DND-41 (cell line): ENCODE results near the gene NPM1.

Source experiments
- ATAC-seq: fragments of 200-7000 bp; cut with Tn5 transposase; 3 replicates; pipeline ENCODE4 v1.9.1; 2021; ENCODE audit warnings: low read depth; ENCODE audit not compliant: insufficient read depth
- DNase-seq: peaks from one replicate; pipeline ENCODE4 v3.0.0-alpha.2; 2020
- H2AFZ ChIP-seq: 2 replicates; pipeline ENCODE4 v1.6.0; 2012; ENCODE audit warnings: low read depth, low read length
- H3K27ac ChIP-seq: 2 replicates; pipeline ENCODE4 v1.5.1; 2012; ENCODE audit warnings: low read length, inconsistent platforms
- H3K27me3 ChIP-seq: fragments of 200-600 bp; sonication (generic); 2 replicates; pipeline ENCODE4 v1.6.0; 2012; ENCODE audit warnings: low read length, mild to moderate bottlenecking, inconsistent platforms; ENCODE audit not compliant: insufficient read depth, poor library complexity
- H3K36me3 ChIP-seq: 2 replicates; pipeline ENCODE4 v1.5.1; 2012; ENCODE audit warnings: low read length, inconsistent platforms; ENCODE audit not compliant: insufficient read depth
- H3K4me1 ChIP-seq: 2 replicates; pipeline ENCODE4 v1.5.1; 2012; ENCODE audit warnings: mild to moderate bottlenecking, low read length; ENCODE audit not compliant: insufficient read depth
- H3K4me2 ChIP-seq: 2 replicates; pipeline ENCODE4 v1.6.0; 2012; ENCODE audit warnings: mild to moderate bottlenecking, moderate library complexity, low read length, inconsistent platforms; ENCODE audit not compliant: insufficient read depth
- H3K4me3 ChIP-seq, 2 experiments: fragments of 200-600 bp in 1 of 2; shearing (Covaris generic) in 1 of 2; 2 replicates each; pipeline ENCODE4 v1.5.1; 2012 to 2016; ENCODE audit warnings: inconsistent platforms in 2 of 2, low read length in 2 of 2, mild to moderate bottlenecking in 2 of 2, low read depth in 1 of 2, moderate library complexity in 1 of 2
- H3K79me2 ChIP-seq: 2 replicates; pipeline ENCODE4 v1.6.0; 2012; ENCODE audit warnings: low read length, inconsistent platforms; ENCODE audit not compliant: insufficient read depth
- H3K9ac ChIP-seq: 2 replicates; pipeline ENCODE4 v1.6.0; 2012; ENCODE audit warnings: low read depth, mild to moderate bottlenecking, inconsistent platforms, low read length, moderate library complexity
- H3K9me3 ChIP-seq: 2 replicates; pipeline ENCODE4 v1.5.1; 2012; ENCODE audit warnings: low read length, moderate library complexity, mild to moderate bottlenecking, inconsistent platforms; ENCODE audit not compliant: insufficient read depth, severe bottlenecking
- H4K20me1 ChIP-seq: 2 replicates; pipeline ENCODE4 v1.6.0; 2012; ENCODE audit warnings: low read length; ENCODE audit not compliant: insufficient read depth
- EZH2 ChIP-seq: IDR thresholded peaks from 3 replicates; pipeline ENCODE4 v1.6.1; 2012; ENCODE audit warnings: borderline replicate concordance, low read depth, mild to moderate bottlenecking, moderate library complexity, low read length, inconsistent platforms; ENCODE audit not compliant: severe bottlenecking
- TF ChIP-seq, protein P1 (sequence below): IDR thresholded peaks from 2 replicates; pipeline ENCODE4 v1.5.1; 2012; ENCODE audit warnings: borderline replicate concordance, low read length, moderate library complexity, mild to moderate bottlenecking; ENCODE audit not compliant: poor library complexity, severe bottlenecking; ENCODE audit errors: extremely low read depth

NPM1 gene

DNA sequence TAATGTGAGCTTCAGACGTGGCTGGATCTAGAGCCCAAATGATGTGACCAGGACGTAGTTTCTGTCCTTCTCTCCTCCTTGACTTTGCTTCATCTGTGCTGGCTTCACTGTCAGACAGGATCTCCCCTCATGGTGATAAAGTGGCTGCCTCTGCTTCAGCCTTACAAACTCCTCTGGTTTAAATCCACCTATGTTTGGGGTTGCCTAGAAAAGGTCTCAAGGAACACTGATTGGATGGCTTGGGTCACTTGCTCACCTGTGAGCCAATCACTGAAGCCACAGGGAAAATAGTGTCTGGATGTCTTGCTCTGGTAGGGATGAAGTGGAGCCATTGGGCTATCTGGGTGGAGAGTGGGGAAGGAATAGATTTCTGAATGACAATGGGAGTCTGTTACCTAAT is 67.9 kb downstream of the NPM1 start:
- TF ChIP-seq, protein P1, sequence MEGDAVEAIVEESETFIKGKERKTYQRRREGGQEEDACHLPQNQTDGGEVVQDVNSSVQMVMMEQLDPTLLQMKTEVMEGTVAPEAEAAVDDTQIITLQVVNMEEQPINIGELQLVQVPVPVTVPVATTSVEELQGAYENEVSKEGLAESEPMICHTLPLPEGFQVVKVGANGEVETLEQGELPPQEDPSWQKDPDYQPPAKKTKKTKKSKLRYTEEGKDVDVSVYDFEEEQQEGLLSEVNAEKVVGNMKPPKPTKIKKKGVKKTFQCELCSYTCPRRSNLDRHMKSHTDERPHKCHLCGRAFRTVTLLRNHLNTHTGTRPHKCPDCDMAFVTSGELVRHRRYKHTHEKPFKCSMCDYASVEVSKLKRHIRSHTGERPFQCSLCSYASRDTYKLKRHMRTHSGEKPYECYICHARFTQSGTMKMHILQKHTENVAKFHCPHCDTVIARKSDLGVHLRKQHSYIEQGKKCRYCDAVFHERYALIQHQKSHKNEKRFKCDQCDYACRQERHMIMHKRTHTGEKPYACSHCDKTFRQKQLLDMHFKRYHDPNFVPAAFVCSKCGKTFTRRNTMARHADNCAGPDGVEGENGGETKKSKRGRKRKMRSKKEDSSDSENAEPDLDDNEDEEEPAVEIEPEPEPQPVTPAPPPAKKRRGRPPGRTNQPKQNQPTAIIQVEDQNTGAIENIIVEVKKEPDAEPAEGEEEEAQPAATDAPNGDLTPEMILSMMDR = no peak
- TF ChIP-seq EZH2 = no peak
- Histone ChIP-seq H3K9me3 (no peaks in the 10 kb centered on the region), H4K20me1 (no peaks in the 10 kb centered on the region; the same call in 1 of the 2 replicates), H3K79me2 (no peaks in the 10 kb centered on the region), H3K4me2 (no peak overlapping the region), H2AFZ (no peak overlapping the region), H3K36me3 (no peaks in the 10 kb centered on the region), H3K27ac (no peak overlapping the region), H3K27me3 (no peaks in the 10 kb centered on the region), H3K4me3 (no peak overlapping the region), H3K4me1 (no peaks in the 10 kb centered on the region), H3K9ac (no peak overlapping the region)
- DNase-seq (no peak), ATAC-seq (no peak)

DNA sequence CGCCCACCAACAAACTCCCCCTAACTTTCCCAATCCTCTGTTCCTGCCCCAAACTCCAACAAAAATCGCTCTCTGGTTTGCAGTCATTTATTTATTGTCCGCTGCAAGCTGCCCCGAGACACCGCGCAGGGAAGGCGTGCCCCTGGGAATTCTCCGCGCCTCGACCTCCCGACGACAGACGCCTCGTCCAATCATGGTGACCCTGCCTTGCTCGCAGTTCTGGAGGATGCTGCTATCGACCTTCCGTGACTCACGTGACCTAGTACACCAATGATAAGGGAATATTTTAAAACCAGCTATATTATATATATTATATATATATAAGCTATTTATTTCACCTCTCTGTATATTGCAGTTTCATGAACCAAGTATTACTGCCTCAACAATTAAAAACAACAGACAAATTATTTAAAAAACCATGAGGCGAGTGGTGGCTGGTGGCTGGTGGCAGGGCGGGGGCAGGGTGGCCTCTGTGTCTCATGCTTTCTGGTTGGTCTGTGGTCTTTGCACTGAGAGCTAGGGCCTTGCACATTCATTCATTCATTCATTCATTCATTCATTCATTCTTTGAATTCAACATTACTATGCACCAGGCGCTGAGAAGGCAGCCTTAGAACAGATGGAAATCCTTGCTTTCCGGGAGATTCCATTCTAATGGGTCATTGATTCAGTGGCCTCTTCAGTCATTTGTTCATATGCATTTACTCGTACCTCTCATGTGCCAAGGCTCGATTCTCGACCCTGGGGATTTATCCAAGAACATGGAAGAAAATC is 69.7 kb downstream of the NPM1 start:
- Histone ChIP-seq H3K27me3 (no peaks in the 10 kb centered on the region), H4K20me1 (no peaks in the 10 kb centered on the region; the same call in 1 of the 2 replicates), H3K4me3 (no peak overlapping the region), H3K4me1 (no peaks in the 10 kb centered on the region), H3K4me2 (no peak overlapping the region), H2AFZ (no peak overlapping the region), H3K27ac (no peak overlapping the region), H3K79me2 (no peaks in the 10 kb centered on the region), H3K9ac (no peak overlapping the region), H3K9me3 (no peaks in the 10 kb centered on the region), H3K36me3 (no peaks in the 10 kb centered on the region)
- TF ChIP-seq, protein P1 = no peak
- TF ChIP-seq EZH2 = no peak
- ATAC-seq (no peak), DNase-seq (no peak)

DNA sequence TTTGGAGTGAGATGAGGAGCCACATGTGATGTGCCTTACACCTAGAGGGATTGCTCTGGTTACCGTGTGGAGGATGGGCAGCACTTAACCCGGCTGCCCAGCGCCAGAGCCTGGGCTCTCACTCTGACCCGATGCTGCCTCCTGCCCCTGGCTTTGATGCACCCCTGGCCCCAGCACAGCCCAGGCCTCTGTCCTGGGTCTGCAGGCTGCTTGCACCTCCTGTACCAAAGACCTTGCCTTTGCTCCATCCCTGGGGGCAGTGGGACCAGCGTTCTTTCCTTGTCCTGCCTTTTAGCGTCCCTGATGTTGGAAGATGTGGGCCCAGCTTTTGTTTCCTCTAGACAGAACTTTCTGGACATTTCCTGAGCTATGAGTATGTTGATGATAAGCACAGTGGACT is 72.2 kb downstream of the NPM1 start:
- Histone ChIP-seq H3K36me3 (no peaks in the 10 kb centered on the region), H3K79me2 (no peaks in the 10 kb centered on the region), H3K4me3 (no peak overlapping the region), H3K9me3 (no peaks in the 10 kb centered on the region), H3K27ac (no peak overlapping the region), H3K4me1 (no peaks in the 10 kb centered on the region), H3K27me3 (peaks cover 7% of the 10 kb centered on the region), H4K20me1 (no peaks in the 10 kb centered on the region), H3K9ac (no peak overlapping the region), H3K4me2 (no peak overlapping the region), H2AFZ (no peak overlapping the region)
- ATAC-seq (no peak), DNase-seq (no peak)
- TF ChIP-seq, protein P1 = no peak
- TF ChIP-seq EZH2 = no peak
